HG02981 (cell line): ENCODE results near the gene MAML1.
"Not testable (repeated sequence)": the region's sequence is repeated elsewhere in the genome, so short reads cannot be mapped to it uniquely, and the experiment has no call there.

Experiments used
- ATAC-seq: cut with Tn5 transposase; IDR thresholded peaks from one replicate; pipeline ENCODE4 v1.9.1; 2021; ENCODE audit warnings: mild to moderate bottlenecking, moderate library complexity; ENCODE audit not compliant: unreplicated experiment

Gene MAML1

GRCh38 chr5:179733772-179734126 is 1.1 kb downstream of the MAML1 start:
- ATAC-seq: no peak

DNA sequence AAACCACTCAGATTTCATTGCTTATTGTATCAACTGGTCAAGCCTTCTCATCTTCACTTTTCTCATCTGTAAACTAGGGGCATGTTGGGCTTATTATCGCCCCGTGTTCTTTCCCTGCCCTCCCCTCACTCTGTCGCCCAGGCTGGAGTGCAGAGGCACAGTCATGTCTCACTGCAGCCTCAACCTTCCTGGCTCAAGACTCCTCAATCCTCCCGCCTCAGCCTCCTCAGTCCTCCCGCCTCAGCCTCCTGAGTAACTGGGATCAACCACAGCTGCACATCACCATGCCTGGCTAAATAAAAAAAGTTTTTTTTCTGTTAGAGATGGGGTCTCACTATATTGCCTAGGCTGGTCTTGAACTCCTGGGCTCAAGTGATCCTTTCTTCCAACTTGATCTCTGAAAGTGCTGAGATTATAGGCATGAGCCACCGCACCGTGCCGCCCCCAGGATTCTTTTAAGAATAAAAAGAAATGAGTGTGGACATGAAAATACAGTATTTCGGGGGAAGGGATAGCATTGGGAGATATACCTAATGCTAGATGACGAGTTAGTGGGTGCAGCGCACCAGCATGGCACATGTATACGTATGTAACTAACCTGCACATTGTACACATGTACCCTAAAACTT is 2.0 kb downstream of the MAML1 start:
- no peak for ATAC-seq

DNA sequence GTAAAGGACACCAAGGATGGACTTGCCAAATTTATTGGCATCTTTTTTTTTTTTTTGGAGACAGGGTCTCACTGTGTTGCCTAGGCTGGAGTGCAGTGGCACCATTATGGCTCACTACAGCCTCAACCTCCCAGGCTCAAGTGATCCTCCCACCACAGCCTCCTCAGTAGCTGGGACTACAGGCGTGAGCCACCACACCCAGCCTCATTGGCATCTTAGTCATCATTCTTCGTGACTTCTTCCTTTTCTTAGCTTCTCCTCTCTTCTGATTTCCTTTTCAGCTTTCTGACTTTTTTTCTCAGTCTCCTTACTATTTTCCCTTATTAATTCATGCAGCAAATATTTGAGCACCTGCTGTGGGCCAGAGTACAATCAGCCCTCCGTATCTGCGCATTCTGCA is 6.1 kb downstream of the MAML1 start:
- no peak for ATAC-seq

- ATAC-seq: not testable (repeated sequence)
Observed at GRCh38 chr5:179744106-179744505, 11.5 kb downstream of the MAML1 start.

DNA sequence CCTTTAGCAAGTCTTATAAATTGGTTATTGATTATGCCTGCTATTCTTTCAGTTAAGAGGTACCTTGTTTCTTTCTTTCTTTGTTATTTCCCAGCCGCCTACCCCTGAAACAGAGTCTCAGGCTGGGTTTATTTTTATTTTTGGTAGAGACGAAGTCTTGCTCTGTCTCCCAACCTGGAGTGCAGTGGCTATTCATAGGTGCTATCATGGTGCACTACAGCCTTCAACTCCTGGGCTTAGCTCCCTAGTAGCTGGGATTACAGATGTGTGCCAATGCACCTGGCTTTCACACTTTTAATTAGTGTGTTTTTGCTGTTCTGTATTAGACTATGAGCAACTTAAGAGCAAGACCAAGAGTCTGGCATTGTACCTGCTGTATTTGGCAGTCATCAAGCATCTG is 14.2 kb downstream of the MAML1 start:
- ATAC-seq: no peak

- ATAC-seq: no peak
Observed at GRCh38 chr5:179747811-179748210, 15.2 kb downstream of the MAML1 start.

- ATAC-seq: no peak
Observed at GRCh38 chr5:179749857-179750508, 17.4 kb downstream of the MAML1 start.

DNA sequence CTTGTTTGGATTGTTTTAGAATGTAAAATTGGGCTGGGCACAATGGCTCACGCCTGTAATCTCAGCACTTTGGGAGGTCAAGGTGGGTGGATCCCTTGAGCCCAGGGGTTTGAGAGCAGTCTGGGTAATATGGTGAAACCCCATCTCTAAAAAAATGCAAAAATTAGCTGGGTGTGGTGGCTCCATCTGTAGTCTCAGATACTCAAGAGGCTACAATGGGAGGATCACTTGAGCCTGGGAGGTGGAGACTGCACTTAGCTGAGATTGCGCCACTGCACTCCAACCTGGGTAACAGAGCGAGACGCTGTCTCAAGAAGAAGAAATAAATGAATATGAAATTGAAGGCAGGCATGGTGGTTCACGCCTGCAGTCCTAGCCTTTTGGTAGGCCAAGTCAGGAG is 21.3 kb downstream of the MAML1 start:
- no peak for ATAC-seq

DNA sequence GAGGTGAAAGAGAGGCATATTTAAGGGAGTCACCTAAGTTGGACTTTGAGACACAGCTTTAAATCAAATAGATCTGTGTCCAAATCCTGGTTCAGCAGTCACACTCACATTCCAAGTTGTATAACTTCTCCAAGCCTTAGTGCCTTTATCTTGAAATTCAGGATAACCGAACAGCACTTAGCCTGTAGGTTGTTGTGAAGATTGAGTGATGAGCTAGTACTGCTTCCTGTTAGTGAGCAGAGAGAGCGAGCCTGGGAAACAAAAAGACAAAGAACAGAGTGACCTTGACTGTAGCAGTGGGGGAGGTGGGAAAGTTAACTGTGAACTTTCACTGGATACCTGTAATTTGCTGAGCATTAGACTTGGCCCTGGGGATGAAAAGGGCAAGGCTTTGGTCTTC is 22.4 kb downstream of the MAML1 start:
- no peak for ATAC-seq

GRCh38 chr5:179758955-179759354 is 26.3 kb downstream of the MAML1 start:
- ATAC-seq: no peak

DNA sequence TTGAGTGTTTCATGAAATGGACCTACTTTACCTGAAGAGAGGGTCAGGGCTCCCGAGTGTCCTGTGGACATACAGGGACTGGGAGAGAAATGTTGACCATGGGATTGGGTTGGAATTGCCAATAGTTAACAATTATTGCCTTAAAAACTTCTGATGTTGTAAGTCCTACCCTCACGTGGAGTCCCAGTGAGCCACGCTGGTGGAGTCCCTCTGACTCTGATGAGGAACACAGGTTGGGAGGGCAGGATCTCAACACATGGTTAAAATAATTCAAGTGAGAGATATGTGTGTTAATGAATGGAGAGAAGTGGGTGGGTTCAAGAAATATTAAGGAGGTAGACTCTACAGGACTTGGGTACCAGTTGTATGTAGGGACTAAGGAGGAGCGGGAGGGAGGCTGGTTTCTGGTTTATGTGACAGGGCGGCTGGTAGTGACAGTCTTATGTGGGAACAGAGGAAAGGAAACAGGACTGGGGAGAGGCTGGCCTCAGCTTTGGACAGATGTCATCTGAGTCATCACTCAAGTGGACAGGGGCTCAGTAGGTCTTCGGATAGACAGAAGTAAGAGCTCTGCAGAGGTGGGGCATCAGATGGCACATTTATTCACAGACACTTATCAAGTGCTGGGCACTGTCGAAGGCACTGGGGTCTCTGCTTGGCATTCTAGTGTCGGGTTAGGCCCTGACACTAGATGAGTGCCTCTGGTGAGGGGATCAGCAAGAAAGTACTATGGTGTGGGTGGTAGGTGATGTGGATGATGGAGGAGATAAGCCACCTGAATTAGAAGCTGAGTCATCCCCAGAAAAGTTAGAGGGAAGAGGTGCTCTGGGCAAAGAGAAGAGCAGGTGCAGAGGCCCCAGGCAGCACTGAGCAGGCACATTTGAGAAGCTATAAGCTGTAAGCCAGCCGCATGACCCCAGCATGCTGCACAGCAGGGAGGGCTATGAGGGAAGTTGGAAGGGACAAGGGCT is 27.2 kb downstream of the MAML1 start:
- ATAC-seq: no peak

DNA sequence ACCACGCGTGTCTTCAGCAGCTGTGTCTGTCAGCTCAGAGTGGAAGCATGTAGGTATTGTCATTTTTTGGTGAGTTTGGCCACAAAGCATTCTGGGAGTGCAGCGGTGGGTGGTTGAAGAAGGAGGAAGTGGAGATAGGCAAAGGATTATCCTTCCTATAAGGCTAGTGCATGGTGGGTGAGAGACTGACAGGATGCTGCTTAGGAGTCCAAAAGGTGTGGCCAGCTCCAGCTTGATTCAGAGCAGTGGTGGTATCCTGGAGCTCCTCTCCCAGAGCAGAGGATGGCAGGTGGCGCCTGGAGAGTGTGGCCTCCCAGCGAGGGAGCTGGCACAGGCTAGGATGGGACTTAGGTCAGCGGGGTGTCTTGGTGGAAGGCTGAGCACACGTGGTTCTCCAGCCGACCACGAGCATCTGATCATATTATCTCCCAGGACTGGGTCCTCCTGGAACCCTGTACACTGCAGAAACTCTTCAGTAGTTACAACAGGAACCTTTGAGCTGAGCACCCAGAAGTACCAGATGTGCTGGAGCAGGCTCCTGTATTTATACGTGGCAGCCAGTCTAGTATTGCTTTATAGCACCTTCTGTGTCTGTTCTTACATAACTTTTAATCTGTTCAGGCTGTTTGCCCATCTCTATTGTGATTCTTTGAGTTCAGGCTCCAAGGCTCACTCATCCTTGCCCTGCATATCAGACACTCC is 29.6 kb downstream of the MAML1 start:
- no peak for ATAC-seq

DNA sequence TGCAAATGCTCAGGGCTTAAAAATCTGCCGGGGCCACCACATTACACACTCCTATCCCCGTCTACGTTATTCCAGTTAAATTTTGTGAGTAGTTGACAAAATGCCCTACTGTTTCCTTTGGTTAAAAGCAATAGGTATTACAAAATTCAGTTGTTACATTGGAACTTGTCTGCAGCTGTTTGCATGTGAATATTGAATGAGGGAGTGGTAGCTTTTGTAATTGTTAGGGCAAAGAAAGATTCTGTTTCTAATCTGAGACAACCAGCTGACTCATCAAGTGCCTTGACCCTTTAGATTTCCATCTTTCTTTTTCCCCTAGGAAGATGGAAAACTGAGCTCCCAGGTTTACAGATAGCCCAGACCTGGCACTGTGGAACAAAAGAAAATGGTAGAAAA is 30.2 kb downstream of the MAML1 start:
- ATAC-seq: no peak

DNA sequence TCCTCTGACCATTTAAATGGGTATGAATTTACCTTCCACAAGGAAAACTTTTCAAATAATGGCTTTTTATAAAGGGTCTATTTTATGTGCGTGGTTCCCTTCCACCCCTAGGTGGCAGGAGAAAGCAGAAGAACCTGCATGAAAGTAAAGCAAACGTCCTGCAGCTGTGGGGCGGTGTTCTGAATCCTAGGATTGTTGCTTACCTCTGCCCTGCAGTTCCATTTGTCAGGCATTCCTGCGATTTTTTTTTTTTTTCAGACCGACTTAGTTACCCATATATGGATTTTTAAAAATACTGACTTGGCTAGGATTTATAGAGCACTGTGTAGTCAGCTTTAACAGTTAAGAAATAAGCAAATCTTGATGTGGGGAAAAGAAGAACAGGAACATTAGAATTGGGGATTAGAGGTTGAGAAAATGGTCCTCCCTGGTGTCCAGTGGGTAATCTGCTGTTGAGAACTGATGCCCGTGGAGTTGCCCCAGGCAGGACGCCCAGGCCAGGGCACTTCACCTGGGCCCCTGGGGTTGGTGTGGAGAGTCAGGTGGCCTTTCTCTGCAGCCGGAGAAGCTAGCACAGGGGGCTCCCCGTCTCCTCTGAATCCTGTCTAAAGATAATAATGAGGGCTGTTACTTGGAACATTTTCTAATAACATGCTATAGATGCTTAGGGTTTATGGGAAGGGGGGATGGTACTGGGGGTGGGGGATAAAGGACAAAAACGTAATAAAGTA is 30.8 kb downstream of the MAML1 start:
- ATAC-seq: peak; percentile 70

- ATAC-seq: no peak
Observed at GRCh38 chr5:179764056-179764455, 31.4 kb downstream of the MAML1 start.

- ATAC-seq: no peak
Observed at GRCh38 chr5:179765400-179765799, 32.8 kb downstream of the MAML1 start.

- ATAC-seq: no peak
Observed at GRCh38 chr5:179766021-179766725, 33.6 kb downstream of the MAML1 start.

GRCh38 chr5:179766726-179767455 is 34.3 kb downstream of the MAML1 start:
- no peak for ATAC-seq

DNA sequence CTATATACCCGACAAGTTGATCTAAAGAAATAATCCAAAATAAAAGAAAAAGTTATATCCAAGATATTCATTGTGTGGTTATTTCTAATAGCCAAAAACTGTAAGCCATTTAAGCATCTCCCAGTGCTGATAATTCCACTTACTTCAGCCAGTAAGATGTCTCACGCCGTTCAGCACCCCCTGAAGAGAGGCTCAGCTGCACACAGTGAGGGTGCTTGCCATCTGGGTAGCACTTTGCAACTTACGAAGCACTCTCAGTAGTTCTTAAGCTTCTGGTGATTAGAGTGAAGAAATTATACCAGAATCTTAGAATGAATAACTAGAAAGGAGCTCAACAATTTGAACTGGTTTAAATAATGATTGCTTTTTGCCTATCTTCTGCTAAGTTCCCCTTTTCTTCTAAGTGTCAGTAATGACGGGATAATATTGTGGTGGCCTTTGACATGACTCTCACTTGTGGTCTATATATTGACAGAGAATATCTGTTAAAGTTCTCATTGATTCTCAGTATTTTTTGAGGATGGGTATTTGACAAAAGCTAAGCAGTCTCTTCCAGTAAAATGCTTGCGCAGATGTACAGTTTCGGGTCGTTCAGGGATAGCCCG is 35.0 kb downstream of the MAML1 start:
- no peak for ATAC-seq
